HG02610 (cell line): Measurements from ENCODE around the gene CASQ2.

Source experiments
- ATAC-seq: cut with Tn5 transposase; IDR thresholded peaks from one replicate; pipeline ENCODE4 v1.9.1; 2021; ENCODE audit warnings: mild to moderate bottlenecking, moderate library complexity; ENCODE audit not compliant: unreplicated experiment

The CASQ2 gene

DNA sequence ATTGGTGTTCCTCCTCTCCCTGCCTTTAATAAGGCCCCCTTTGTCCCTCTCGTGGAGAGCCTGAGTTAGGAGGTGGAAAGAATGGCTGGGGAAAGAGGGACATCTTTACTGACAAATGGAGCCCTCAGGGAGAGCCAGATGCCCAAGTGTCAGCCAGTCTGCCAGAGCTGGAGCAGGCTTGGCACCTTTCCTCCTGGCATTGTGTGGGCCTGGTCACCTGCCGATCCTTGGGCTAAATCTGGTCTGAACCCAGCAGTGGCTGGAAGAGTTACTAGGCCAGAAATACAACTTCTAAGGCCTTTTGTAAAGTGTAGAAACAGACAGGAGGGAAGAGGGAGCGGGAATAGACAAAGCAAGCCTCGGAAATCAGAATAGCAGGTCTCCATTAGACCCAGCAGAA is 101.8 kb downstream of the CASQ2 start:
- ATAC-seq = no peak

DNA sequence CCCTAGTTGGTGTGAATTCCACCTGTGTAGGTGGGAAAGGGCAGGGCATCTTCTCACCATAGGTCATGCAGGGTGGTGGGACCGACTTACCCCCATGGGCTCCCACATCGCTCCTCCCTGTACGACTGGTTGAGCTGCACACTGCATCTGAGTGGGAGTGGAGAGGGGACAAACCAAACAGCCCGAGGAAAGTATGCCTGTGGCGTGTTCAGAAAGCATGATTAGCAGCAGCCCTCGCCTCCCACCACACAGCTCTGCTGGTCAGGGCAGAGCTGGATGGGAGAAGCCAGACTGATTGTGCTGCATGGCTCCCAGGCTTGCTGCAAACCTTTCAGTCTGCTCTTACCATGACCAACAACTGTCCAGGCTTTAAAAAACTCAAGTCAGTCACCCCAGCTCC is 102.3 kb downstream of the CASQ2 start:
- ATAC-seq = no peak

DNA sequence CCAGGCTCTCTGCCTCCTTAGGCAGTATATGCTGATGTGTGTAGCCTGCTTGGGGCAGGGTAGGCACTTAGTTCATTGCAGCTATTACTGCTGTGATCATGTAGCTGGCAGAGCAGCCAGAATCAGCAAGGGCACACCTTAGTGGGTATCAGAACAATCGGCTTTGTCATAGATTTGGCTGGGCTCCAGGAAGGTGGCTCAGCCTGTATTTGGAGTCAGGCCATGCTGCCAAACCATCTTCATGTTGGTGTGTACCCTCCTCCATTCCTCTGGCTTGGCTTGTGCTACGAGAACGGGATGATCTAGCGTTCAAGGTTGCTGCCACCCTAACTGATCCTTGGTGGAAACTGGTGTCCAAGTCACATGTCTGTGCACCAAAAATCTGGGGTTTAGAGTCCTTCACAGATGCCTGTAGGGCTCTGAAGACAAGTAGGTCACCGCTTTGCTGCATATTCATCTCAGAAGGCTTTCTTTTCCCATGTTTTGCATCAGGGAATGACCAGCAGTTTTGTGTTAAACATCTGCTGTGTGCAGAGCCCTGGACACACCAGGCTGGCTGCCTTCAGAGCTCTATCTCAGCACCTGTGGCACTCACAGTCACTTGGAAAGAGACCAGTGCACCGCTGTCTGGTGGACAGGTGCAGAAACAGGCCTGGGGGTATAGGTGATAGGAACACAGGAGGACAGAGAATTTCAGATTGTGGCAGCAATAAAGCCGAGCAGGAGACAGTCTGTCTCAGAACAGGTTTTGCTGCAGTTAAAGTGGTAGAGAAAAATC is 103.0 kb downstream of the CASQ2 start:
- ATAC-seq = no peak

DNA sequence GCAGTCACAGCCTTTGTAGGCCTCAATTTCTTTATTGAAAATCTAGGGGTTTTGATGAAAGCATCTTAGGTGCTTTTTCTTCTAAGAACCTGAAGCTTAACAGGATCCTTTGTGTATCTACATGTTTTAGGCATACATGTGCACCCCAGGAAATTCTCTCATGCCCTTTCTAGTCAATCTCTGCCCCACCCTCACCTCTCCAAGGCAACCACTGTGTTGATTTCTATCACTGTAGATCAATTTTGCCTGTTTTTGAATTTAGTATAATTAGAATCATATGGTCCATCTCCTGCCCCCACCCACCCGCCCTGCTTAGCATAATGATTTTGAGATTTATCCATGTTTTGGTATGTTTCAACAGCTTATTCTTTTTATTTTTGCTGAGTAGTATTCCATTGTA is 107.4 kb downstream of the CASQ2 start:
- no peak for ATAC-seq

DNA sequence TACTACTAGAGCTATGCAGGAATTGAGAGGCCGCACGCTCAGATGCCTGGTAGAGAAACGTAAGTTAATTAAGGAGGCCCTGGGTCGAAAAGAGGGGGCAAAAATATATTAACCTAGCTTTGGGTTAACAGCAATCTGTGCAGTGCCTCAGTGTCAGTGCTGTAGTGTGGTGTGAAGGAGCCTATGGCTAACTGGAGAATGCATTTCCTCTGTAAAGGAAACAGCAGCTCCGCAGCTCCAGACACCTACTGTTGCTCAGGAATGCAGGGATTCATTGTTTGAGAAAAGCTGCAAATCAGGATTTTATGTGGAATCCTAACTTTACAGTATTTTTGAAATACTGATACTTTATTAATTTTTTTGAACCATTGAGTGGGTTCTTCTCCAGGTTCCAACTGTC is 108.4 kb downstream of the CASQ2 start:
- ATAC-seq = no peak

DNA sequence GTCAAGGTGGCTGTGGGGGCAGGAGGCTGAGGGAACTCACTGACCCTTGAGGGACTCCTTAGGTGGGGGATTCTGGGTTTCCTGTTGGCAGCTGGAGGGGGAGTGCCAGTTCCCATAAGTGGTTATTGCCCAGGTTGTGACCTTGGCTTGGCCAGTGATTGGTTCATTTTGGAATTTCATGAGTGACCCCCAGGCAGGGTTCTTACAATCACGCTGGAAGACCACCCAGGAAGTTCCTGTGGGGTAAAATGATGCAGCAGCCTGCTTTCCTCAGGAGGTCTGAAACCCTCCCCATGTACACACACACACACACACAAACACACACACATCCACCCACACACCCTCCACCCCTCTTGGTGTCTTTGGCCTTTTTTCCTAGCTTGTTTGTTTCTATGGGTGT is 109.9 kb downstream of the CASQ2 start:
- no peak for ATAC-seq

DNA sequence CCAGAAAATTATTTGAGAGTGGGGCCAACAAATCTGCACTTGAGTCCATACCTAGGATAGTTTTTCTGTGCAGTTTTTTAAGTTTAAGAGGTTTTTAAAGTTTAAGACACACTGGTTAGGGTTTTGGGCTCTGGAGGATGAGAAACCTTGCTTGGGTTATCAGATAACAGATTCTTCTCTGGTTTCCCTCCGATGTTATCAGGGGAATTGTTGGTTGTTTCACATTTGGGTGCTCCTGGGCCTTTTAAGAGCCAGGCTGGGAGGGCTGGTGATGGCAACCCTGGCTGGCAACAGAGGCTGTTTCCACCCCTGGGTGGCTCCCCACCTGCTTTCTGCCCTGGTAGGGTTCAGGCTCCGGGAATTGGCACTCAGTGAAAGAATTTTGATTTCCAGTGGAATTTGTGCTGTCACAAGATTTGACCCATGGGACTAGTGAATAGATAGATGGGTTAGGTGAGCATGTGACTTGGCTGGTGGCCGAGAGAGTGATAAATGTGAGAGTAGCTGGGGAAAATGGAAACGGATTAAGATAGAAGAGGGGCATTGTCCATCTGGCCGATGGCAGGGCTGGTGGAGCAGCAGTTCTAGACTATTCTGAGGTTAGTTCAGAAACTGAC is 111.9 kb downstream of the CASQ2 start:
- no peak for ATAC-seq

DNA sequence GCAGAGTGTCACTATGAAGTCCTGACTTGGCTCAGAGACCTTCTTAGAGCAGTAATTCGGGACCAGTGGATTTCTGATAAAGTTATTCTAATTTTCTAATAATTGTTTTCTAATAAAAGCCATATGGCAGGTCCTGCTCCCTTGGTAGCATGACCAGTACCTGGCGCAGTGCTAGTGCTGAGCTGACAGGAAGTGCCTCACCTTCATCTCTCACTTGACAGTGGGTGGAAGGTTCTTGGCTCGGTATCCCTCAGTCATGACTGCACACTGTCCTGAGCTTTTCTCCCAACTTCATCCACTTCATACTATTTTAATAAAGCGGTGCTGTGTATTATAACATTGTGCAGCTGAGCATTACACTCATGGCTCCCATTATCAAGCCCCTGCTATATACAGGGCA is 112.6 kb downstream of the CASQ2 start:
- ATAC-seq = no peak

DNA sequence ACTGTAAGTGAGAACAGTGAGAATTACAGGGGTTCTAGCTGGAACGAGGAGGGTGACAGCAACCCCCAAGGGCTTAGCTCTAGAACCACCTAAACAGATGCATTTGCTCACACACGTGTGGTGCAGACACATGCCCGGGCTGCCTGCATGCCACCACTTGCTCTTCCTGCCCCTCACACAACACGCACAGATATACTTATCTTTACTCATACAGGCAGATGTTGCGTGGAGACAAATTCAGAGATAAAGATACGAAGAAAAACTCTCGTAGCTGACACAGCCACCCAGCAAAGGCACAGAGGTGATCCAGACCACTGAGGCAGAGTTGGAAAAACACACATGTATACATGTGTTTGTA is 113.2 kb downstream of the CASQ2 start:
- peak; percentile 69 for ATAC-seq

DNA sequence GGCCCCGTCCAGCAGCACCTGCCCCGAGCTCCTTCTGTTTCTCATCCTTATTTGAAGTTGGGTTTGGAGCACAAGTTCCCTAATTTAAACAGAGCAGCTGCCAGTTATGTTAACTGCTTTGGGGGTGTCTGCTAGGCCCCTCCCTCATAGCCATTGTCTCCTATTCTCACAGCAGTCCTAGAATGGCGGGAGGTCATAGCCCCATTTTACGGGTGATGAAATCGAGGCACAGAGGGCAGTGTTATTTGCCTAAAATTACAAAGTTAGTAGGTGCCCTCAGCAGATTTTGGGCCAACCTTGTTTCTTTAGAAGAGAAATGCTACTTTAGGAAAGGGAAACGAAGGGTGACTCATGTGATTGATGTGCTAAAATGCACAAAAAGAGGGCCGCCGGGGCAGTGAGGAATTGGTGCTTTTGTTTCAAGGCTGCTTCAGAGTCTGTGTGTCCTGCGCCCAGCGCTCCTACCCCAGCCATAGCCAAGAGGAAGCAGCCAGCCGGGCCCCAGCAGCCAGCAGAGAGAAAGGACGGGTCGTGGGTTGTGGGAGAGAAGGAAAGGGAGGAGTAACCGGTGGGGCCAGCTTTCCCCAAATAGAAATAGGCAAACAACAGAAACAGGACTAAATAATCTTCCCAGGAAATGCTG is 113.7 kb downstream of the CASQ2 start:
- ATAC-seq = peak; percentile 32

DNA sequence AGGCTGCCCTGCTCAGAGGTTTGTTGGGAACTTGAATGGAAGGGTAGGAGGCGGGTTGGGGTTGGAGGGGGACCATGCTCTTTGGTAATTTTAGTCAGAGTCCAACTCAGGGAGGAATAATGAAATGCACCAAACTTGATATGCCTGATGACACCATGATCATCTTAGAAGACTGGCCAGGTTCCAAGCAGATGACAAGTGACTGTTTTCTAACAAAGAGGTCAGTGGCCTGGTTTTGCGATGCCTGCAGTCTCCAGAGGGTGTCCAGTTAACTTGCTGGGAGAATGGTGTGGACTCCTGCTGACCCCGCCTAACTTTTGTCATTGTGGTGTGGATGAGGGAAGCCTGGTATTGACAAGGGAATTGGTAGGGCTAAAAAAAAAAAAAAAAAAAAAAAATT is 114.4 kb downstream of the CASQ2 start:
- no peak for ATAC-seq

DNA sequence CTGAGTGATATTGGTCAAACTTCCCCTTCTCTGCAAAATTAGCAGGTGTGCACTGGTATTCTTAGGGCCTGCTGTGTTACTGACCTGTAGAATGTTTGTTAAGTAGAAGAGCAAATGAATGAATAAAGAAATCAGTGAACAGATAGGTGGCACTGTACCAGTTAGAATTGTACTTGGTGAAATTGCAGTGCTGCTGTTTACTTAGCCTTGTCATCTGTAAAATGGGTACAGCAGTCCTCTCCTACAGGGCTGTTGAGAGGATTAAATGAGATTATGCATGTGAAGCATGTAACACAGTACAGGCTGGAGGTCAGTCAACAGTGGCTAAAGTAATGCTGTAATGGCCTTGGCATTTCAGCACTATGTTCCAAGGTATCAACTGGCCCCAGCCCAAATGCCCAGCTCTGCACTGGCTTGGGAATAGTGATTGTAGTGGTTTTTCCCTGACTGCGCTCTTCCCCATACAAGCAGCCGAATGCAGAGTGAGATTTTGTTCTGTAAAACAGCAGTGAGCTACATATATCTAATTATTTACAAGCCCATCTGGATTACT is 116.2 kb downstream of the CASQ2 start:
- no peak for ATAC-seq

DNA sequence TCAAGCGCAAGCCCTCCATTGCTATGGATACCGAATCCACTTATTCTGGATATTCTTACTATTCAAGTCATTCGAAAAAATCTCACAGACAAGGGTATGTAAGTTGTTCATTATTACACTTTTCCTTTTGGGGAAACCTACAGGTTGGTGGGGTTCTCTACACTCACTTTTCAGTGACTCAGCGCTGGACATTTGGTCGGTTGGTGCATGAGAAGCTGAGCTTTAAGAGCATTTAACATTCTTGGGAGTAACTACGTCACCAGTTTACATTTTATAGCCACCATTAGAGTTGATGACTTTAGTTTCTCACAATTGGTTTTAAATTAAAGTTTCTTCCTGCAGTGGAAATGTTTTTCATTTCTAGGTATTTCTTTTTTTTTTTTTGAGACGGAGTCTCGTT is 117.1 kb downstream of the CASQ2 start:
- no peak for ATAC-seq

DNA sequence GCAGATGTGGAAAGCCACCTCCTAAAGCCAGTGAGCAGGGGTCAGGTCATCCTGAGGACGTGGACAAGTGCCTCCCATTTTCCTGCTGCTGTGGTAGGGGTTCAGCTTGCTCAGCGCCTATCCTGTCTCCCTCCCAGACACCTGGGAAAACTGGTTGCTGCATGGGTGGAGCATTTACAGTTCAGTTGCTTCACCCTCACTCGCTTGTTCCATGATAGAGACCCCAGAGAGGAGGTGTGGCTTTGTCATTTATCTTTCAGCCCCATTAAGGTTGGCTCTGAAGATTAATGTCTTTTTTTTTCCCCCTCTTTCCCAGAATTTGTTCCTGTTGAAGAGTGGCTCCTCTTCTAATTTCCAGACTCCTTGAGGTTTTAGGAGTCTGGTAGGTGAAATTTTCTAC is 117.6 kb downstream of the CASQ2 start:
- no peak for ATAC-seq
